ENCODE measurements around the gene LMF1.

DNA sequence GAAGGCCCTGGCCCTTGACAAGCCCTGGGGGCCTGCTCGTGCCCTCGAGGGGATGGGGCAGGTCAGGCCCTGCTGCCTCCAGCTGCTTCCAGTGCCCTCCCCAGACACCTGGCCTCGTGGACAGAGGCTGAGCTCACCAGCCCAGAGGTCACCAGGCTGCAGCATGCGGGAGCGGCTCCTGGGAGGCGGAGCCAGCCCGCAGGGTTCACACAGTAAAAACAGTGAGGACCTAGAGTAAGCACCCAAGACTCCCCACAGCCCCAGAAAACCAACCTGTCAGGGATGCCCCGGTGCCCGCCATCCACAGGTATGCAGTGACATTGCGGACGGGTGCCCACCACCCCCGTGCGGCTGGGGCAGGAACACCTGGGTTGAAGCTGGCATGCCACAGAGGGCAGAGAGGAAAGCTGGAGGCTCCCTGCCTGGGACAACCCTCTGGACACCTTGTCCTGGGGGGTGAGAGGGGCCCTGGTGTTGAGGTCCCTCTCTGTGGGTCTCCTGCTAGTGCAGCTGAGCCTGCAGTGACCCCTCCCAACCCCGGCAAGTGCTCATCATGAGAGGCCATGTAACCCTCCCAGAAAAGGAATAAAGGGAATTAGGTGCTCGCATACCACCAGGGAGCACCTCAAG is 62.1 kb downstream of the LMF1 start:
- TF ChIP-seq, protein P1, sequence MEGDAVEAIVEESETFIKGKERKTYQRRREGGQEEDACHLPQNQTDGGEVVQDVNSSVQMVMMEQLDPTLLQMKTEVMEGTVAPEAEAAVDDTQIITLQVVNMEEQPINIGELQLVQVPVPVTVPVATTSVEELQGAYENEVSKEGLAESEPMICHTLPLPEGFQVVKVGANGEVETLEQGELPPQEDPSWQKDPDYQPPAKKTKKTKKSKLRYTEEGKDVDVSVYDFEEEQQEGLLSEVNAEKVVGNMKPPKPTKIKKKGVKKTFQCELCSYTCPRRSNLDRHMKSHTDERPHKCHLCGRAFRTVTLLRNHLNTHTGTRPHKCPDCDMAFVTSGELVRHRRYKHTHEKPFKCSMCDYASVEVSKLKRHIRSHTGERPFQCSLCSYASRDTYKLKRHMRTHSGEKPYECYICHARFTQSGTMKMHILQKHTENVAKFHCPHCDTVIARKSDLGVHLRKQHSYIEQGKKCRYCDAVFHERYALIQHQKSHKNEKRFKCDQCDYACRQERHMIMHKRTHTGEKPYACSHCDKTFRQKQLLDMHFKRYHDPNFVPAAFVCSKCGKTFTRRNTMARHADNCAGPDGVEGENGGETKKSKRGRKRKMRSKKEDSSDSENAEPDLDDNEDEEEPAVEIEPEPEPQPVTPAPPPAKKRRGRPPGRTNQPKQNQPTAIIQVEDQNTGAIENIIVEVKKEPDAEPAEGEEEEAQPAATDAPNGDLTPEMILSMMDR (IDR thresholded peaks at IDR 0.05): no peak
- TF ChIP-seq POLR2AphosphoS5 (IDR thresholded peaks at IDR 0.05): no peak
